Cortex of kidney (tissue), 1 donor: Measurements from ENCODE around the gene GMPR.

Experiments
- DNase-seq: peaks from one replicate; lab custom pipeline; 2025; lab: John Stamatoyannopoulos, UW

GMPR gene

DNA sequence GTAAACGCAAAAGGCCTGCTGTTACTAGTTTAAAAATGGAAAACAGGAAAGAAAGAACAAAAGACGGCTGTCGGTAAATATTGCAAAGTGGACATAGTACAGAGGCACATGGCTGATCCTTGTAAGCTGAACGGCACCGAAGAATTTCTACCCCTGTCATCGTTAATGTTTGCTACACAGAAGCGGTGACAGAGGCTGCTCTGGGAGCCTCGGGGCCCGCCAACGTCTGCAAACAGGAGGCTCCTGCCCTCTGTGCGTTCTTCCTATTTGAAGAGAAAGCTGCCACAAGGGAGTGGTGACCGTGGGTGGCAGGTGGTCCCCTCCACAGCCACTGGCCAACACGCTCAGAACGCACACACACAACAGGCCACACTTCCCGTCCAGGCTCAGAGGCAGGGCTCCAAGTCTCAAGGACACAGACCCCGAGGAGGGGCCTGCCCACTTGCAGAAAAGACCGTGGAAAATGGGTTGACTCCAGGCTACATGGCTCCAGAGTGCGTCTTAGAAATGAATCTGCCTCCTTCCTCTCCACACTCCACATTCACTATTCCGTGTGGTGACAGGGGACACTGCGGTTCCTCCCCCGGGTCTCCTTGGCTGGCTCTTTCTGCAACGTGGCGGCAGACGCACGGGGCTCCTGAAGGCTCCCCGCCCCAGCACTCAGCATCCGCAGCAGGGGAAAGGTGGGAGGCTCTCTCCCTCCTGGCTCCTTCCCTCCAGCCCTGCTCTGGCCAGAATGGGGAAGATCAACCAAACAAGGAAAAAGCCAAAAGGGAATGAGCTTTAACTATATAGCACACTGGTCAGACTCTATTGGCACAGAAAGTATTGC, 64.5 kb downstream of the GMPR start:
- no peak for DNase-seq

DNA sequence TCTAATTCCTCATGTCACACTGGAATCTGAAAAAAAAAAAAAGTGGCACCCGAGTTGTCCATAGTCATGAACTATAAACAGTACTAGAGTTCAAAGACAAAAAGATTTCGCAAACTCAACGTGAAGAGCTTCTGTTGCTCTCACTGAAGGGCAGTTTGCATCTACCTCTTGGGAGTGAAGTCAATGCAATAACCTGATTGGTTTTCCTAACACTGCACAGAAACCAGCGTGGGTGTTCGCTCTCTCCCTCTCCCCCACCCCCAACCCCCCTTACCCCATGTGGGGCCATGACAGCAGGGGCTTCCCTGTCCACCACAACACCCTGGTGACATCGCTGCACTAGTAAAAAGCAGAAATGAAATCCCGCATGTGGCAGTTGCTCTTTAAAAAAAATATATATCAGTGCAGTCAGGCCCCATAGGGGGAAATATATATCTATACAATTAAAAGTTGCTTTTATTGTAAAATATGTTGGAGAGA, 66.9 kb downstream of the GMPR start:
- no peak for DNase-seq

DNA sequence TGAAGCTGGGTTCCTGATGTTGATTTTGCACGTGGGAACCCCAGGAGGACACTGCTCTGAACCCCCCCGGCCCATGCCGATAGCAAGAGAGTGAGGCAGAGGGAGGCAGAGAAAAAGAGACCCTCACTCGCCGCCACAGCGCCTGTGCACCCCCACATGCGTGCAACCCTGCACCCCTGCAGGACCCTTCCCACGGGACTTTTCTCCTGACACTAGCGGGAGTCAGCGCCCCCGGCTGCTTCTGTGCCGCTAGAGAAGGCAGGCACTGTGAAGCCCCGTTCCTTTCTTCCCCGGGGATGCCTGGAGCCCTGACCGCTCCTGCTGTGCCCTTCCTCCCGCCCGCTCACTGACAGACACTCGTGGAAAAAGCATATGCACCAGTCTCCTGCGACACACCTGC, 67.4 kb downstream of the GMPR start:
- no peak for DNase-seq

DNA sequence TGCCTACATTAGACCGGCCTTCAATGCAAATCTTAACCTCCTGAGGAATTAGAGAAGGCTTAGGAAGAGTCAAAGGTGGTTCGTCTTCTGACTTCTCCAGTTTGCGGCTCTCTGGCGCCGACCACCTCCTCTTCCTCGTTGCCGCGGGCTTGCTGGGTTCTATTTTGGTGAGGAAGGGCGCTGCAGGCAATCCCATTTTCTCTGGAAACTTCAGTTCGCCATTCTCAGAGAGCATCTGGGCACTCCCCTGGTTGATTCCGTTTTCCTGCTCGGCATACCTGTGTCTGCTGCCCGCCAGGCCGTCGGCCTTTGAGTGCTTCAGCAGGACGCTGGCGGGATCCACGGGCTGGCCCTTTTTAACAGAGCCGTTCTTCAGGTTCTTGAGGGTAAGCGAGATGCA, 67.9 kb downstream of the GMPR start:
- DNase-seq = no peak

DNA sequence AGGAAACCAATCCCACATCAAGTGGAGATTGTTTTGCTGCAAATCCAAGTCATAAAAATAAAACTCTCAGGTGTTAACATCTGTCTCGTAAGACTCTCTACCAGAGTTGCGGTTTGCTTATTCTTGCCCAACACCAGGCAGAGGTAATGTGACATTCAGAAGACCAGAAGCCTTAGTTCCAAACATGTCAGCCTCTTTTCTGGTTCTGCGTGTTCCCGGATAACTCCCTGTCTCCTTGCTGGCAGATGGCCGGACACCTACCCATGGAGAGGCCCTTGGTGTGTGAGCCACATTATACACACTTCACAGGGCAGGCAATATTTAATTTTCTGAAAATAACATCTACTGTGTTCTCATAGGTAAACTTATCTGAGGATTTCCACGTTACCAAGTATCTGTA, 73.4 kb downstream of the GMPR start:
- DNase-seq = no peak

DNA sequence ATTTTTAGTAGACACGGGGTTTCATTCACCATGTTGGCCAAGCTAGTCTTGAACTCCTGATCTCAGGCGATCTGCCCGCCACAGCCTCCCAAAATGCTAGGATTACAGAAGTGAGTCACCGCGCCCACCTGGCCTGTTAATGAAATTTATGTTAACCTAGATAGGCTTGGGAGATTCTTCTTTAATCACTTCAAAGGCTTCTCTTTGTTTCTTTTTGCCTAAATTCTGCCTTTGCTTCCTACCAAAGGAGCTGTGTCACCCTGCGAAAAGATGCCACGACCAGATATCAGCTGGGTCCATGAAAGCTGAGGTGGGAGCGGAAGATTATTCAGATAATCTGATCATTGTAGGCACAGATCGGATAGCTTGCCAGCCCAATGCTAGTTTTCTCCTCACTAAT, 75.3 kb downstream of the GMPR start:
- DNase-seq = no peak

DNA sequence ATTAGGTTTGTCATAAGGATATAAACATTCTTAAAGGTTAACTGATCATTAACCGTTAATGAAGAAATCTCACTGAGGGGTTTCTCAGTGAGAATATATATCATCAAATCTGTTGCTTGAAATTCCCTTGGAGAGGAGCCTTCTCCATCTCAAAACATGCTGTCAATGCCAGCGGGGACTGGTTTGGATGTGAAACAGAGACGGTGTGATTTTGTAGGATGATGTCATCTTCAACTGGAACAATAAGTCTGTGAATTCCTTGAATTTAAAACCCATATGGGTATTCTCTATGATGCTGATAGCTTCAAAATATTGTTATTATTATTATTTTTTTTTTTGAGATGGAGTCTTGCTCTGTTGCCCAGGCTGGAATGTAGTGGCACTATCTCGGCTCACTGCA, 75.9 kb downstream of the GMPR start:
- DNase-seq = no peak

DNA sequence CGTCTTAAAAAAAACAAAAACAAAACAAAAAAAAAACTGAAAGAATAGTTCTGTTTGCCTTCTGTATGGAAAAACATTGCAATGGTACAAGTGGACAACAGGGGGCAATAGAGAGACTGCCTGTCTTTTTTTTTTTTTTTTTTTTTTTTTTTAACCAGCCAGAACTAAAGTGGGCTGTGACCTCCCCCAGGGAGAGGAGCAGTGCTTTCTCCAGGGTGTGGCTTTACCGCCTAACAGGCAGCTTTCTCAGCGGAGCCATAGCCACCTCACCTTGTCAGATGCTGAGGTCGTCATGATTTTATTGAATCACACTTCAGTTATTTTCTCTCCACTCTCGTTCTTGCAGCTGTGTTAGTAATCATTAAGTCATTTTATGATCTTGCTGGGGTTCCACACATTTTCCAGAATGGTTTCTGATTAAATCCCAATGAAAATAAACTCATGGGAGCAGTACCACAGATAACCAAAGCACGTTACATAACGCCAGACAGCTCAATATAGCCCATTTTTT, 78.4 kb downstream of the GMPR start:
- DNase-seq = no peak

DNA sequence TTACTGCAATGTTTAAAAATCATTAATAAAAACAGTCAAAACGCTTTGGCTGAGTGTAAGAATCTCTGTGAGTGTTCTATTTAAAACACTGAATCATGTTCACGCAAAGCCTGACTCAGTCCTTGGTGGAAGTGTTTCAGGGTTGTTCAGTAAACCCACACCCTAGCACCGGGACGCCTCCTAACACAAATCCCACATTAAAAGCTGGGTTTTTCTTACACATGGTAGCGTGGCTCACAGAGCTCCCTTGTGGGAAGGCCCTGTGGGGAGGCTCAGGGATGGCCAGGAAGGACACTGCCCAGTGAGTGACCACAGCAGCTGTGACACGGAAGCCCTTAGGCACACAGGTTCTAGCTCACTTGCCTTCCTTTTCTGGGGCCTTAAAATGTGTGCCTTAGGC, 80.2 kb downstream of the GMPR start:
- DNase-seq = no peak

DNA sequence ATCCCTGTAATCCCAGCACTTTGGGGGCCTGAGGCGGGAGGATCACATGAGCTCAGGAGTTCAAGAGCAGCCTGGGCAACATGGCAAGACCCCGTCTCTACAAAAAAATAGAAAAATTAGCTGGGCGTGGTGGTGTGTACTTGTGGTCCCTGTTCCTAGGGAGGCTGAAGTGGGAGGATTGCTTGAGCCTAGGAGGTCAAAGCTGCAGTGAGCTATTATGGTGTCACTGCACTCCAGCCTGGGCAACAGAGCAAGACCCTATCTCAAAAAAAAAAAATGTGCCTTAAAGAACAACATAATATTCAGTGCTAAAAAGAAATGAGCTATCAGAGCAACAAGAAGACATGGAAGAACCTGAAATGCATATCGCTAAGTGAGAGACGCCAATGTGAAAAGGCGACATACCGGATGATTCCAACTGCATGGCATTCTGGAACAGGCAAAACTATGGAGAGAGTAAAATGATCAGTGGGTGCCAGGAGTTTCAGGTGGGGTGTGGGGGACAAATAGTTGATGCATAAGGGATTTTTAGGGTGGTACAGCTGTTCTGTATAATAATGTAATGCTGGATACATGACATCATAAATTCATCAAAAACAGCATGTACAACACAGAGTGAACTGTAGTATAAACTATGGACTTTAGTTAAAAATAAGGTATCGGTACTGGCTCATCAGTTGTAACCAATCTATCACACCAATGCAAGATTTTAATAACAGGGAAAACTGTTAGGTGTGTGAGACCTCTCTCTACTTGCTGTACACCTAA, 80.8 kb downstream of the GMPR start:
- no peak for DNase-seq

DNA sequence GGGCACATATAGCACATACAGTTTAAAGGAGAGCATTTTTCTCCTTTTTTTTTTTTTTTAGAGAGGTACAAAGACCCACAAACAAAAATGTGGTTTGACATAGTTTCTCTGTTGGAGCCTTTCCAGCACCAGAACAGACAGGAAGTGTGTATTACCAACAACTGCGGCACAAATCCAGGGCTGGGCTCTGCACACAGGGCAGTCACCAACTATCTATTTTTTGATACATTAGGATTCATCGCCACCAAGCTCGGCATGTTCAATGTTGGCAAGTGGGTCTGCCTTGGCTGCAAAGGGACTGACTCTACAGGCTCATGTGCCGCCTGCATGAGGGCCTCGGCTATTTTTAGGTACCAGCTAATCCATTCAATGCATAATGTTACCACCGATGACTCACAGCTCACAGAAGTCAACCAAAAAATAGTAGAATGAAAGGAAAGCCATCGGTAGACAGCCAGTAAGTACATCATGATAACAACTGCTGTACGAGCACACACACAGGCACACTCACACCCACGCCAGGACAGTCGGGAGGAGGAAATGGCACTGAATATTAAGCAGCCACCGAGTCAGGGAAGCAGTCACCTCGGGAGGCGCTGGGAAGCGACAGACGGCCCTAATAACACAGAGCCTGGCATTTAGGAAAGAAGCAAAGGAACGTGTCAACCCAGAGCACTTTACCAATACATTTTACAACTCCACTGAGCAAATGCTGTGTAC, 81.6 kb downstream of the GMPR start:
- DNase-seq = no peak

DNA sequence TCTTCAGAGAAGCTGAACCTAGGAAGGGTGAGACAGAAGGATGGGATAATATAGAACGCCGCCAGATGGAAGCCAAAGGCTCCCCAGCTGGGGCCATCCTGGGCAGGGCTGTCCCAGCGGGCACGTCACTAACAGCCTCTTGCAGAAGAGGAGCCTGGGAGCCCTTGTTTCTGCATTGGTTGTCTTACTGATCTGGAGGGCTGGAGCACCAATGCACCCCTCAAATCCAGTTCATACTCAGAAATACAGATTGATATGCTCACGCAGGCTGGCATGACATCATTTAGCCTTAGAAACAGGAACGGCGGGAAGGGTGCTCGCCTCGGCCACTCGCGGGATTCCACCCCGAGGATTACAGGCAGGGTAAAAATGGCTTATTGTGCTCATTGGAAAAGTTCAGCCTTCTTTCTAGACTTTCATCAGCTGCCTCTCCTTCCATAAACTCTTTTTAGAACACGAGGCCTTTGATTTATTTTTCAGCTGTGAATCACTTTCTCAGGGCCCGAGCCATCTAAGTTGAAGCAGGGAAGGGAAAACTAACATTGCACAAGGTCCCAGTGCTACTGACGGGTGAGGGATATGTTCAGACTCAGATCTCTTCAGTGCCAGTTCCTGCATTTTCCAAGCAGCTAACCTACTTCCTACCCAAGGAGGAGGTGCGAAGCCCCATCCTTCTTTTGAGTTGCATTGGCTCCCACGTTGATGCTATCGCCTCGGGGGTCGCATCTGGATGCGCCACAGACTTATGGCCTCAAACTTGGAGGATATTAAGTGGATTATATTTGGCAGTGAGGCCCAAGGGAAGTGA, 82.3 kb downstream of the GMPR start:
- DNase-seq = no peak

DNA sequence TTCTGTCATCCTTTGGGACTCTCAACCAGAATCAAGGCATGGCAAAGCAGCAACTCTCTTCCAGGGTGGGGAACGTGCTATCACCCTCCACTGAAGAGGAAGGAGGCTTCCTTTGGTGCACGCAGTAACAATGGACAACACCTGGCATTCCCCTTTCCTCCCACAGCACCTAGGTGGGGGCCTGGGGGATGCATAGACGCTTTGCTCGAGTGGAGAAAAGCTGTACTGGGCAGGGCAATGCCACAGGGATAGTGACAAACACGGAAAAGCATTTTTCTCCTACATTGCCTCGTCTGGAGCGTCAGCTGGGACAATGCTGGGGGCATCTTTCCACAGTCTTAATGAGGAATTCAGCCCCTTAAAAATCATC, 82.9 kb downstream of the GMPR start:
- DNase-seq = no peak

DNA sequence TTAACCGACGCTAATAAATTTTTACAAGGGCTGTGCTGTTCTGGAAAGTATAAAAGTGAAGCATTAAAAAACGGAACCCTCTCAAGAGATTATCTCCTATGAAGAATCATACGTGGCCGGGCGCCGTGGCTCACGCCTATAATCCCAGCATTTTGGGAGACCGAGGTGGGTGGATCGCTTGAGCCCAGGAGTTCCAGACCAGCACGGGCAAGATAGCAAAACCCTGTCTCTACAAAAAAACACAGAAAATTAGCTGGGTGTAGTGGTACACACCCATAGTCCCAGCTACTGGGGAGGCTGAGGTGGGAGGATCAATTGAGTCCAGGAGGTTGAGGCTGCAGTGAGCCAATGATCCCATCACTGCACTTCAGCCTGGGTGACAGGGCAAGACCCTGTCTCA, 83.4 kb downstream of the GMPR start:
- no peak for DNase-seq

DNA sequence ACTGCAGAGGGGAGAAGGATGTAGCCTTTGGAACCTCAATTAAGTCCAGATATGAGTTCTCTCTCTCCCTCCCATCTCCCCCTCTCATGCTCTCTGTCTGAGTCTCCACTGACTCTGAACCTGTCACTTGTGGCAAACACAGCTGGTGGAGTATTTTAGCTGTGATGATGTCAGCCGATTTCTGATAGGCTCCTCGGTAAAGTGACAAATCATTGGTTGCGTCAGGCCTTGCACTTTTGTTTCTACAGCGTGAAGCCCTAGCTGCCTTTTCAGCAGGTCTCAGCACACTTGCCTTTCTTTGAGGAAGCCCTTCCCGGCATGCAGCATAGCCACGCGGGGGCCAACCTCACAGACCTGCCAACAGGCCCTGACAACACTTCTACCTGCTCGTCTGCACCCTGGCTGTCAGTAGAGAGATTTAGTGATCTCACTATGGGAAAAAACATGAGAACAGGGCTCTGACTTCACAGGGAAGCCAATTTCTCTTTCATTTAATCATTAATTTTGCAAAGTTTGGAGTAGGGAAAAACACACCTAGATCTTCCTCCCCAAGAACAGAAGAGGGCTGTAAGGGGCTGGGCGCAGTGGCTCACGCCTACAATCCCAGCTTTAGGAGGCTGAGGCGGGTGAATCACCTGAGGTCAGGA, 84.4 kb downstream of the GMPR start:
- DNase-seq = no peak

DNA sequence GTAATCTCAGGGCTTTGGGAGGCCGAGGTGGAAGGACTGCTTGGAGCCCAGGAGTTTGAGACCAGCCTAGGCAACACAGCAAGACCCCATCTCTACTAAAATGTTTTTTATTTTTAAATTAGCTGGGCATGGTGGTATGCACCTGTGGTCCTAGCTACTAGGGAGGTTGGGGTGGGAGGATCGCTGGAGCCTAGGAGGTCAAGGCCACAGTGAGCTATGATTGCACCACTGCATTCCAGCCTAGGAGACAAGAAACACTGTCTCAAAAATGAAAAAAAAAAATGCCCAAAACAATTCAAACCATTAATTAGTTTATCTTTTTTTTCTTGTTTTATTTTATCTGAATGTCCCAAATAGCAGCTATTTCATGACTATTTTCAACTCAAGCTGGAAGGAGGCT, 85.8 kb downstream of the GMPR start:
- no peak for DNase-seq

DNA sequence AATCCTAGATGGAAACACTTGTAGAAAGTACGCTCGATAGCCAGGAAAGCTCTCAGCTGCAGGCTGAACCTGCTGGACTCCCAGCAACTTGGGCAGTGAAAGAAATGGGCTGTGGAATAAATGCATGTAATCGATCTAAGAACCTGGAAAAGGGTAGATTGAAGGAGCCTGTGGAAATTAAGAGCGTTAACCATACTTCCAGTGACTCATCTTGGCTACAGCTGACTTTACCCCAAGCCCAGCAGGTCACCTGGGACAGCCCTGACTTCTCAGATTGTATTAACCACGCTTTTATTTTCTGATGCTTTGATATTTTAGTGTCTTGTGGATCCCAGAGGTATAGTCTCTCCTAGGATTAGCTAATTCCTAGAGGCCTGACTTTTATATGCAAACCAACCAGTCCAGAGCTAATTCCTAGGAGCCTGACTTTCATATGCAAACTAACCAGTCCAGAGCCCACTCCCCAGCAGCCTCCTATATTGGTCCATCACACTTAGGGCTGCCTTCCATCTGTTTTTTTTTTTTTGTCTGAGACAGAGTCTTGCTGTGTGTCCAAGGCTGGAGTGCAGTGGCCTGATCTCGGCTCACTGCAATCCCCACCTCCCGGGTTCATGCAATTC, 86.3 kb downstream of the GMPR start:
- no peak for DNase-seq

DNA sequence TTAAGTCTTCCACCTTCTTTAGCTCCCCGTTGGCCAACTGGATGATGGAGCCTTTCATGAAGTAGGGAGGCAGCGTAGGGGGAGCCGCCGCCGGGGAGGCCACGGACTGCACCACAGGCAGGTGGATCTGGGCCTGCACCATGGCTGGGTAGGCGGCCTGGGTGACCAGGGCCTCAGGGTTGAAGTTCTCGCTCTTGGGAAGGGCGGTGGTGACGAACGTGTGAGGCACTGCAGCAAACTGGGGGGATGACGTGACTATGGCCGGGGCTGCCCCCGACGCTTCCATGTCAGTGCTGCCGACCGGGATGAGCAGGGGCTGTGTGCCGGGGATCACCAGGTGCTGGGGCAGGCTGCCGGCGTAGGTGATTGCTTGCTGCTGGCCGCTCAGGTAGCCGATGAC, 88.1 kb downstream of the GMPR start:
- DNase-seq = no peak

DNA sequence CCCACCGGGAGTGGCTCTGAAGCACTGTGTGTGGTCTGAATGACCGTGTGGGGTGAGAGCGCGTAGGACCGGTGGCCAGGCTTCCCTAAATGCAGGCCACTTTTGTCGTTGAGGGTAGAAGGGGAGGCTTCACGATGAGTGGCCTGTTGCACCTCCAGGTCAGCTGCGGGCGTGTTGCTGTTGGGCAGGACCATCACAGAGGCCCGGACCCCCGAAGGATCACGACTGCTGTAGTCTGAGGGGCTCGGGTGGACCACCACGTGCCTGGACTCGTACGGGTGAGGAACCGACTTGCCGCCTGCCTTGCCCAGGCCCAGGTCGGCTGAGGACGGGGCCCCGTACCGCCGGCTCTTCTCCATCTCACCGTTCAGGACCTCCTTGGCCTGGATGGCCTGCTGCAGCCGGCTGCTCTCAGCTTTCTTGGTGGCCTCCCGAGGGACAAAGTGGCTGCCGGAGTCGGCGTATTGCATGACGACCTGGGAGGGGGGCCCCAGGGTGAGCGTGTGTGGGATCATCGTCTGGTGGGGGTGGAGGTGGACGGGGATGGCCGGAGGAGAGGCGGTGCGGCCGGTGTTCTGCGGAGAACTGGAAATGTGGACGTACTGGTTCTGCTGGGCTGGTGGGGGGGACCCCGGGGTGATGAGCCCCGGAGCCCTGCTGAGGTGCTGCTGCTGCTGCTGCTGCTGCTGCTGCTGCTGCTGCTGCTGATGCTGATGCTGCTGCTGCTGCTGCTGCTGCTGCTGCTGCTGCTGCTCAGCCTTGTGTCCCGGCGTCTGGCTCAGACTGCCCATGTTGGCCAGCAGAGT, 88.8 kb downstream of the GMPR start:
- DNase-seq = no peak

DNA sequence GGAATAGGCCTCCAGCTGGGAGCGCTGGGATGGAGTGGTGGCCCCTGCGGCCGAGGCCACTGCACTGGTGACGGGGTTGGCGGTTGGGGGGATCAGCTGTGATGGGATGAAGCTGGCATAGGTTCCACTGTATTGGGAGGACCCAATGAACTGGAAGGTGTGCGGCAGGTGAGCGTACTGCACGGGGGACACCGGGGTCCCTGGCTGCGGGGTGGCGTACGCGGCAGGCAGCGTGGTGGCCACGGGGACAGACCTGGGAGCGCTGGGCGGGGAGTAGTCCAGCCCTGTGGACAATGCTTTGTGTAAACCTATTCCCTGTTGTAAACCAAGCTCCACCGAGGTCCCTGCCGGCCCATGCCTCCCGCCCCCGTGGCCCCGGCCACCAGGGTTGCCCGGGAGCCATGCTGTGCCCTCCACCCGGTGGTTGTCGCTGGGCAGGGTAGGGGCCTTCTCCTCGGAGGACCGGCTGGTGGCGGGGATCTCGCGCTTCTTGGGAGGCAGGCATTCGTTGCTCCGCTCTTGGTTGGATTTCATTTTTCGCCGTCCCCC, 89.5 kb downstream of the GMPR start:
- DNase-seq = no peak
